Jurkat, Clone E6-1 (cell line): ENCODE results near the gene KAT6B.
"Not testable (repeated sequence)": the region's sequence is repeated elsewhere in the genome, so short reads cannot be mapped to it uniquely, and the experiment has no call there.

ENCODE experiments used
- DNase-seq: peaks from one replicate; pipeline ENCODE4 v3.0.0-alpha.2; 2011; ENCODE audit warnings: low read depth, low spot score
- H3K4me3 ChIP-seq: 2 replicates; pipeline ENCODE4 v1.5.1; 2011; ENCODE audit warnings: mild to moderate bottlenecking, low read length, control low read depth, moderate library complexity

Gene KAT6B

GRCh38 chr10:74854610-74855009 is 28.2 kb downstream of the KAT6B start:
- H3K4me3 ChIP-seq: no peak overlapping the region
- no peak for DNase-seq

- no peak overlapping the region for H3K4me3 ChIP-seq
- DNase-seq: no peak
Observed at GRCh38 chr10:74855027-74855426, 28.6 kb downstream of the KAT6B start.

- no peak for DNase-seq
- no peak overlapping the region for H3K4me3 ChIP-seq
Observed at GRCh38 chr10:74855439-74855838, 29.0 kb downstream of the KAT6B start.

- DNase-seq: no peak
Observed at GRCh38 chr10:74856940-74857339, 30.5 kb downstream of the KAT6B start.

GRCh38 chr10:74857586-74857985 is 31.2 kb downstream of the KAT6B start:
- no peak overlapping the region for H3K4me3 ChIP-seq
- DNase-seq: no peak

More at GRCh38 chr10:74856940-74857339, 30.5 kb downstream of the KAT6B start:
- no peak overlapping the region for H3K4me3 ChIP-seq

GRCh38 chr10:74859546-74859945 is 33.1 kb downstream of the KAT6B start:
- DNase-seq: no peak
- H3K4me3 ChIP-seq: no peak overlapping the region

GRCh38 chr10:74862625-74863024 is 36.2 kb downstream of the KAT6B start:
- H3K4me3 ChIP-seq: no peak overlapping the region

GRCh38 chr10:74863551-74863950 is 37.2 kb downstream of the KAT6B start:
- no peak for DNase-seq
- no peak overlapping the region for H3K4me3 ChIP-seq

More at GRCh38 chr10:74862625-74863024, 36.2 kb downstream of the KAT6B start:
- DNase-seq: no peak

GRCh38 chr10:74867351-74867750 is 41.0 kb downstream of the KAT6B start:
- no peak for DNase-seq
- no peak overlapping the region for H3K4me3 ChIP-seq

GRCh38 chr10:74868392-74868977 is 42.1 kb downstream of the KAT6B start:
- no peak for DNase-seq
- no peak overlapping the region for H3K4me3 ChIP-seq

- DNase-seq: no peak
- H3K4me3 ChIP-seq: no peak overlapping the region
Observed at GRCh38 chr10:74869635-74870034, 43.2 kb downstream of the KAT6B start.

- H3K4me3 ChIP-seq: no peak overlapping the region
- DNase-seq: no peak
Observed at GRCh38 chr10:74870191-74870590, 43.8 kb downstream of the KAT6B start.

GRCh38 chr10:74871595-74872382 is 45.4 kb downstream of the KAT6B start:
- DNase-seq: no peak
- H3K4me3 ChIP-seq: no peak overlapping the region

GRCh38 chr10:74873803-74874454 is 47.5 kb downstream of the KAT6B start:
- no peak for DNase-seq
- H3K4me3 ChIP-seq: no peak overlapping the region

- no peak overlapping the region for H3K4me3 ChIP-seq
Observed at GRCh38 chr10:74874649-74875048, 48.2 kb downstream of the KAT6B start.

GRCh38 chr10:74875068-74875467 is 48.7 kb downstream of the KAT6B start:
- DNase-seq: no peak
- no peak overlapping the region for H3K4me3 ChIP-seq

More at GRCh38 chr10:74874649-74875048, 48.2 kb downstream of the KAT6B start:
- no peak for DNase-seq

GRCh38 chr10:74875966-74876365 is 49.6 kb downstream of the KAT6B start:
- H3K4me3 ChIP-seq: no peak overlapping the region
- DNase-seq: no peak

GRCh38 chr10:74877054-74877453 is 50.7 kb downstream of the KAT6B start:
- DNase-seq, H3K4me3 ChIP-seq: not testable (repeated sequence)

GRCh38 chr10:74877898-74878297 is 51.5 kb downstream of the KAT6B start:
- no peak overlapping the region for H3K4me3 ChIP-seq
- DNase-seq: no peak

GRCh38 chr10:74880041-74880440 is 53.6 kb downstream of the KAT6B start:
- H3K4me3 ChIP-seq: no peak overlapping the region
- DNase-seq: no peak
